Anterior cingulate cortex (tissue), 58 donors: ENCODE measurements around the gene CLASP1.
"Not testable (repeated sequence)": the region's sequence is repeated elsewhere in the genome, so short reads cannot be mapped to it uniquely, and the experiment has no call there.

Source experiments
- DNase-seq, 58 donors: peaks; one replicate each; lab custom pipeline; 2025; lab: John Stamatoyannopoulos, UW

The CLASP1 gene

GRCh38 chr2:121626777-121627524, 22.3 kb downstream of the CLASP1 start:
- DNase-seq: no peak

GRCh38 chr2:121625953-121626352, 23.3 kb downstream of the CLASP1 start:
- DNase-seq: no peak

- no peak for DNase-seq
Measured at GRCh38 chr2:121617042-121617599, 32.1 kb downstream of the CLASP1 start.

- DNase-seq: no peak
Measured at GRCh38 chr2:121613774-121614173, 35.5 kb downstream of the CLASP1 start.

- no peak for DNase-seq
Measured at GRCh38 chr2:121613152-121613551, 36.1 kb downstream of the CLASP1 start.

- DNase-seq: no peak
Measured at GRCh38 chr2:121611730-121612705, 37.2 kb downstream of the CLASP1 start.

GRCh38 chr2:121611048-121611649, 38.1 kb downstream of the CLASP1 start:
- DNase-seq: not testable (repeated sequence)

- DNase-seq: not testable (repeated sequence)
Measured at GRCh38 chr2:121610487-121610874, 38.8 kb downstream of the CLASP1 start.

- no peak for DNase-seq
Measured at GRCh38 chr2:121608967-121609366, 40.3 kb downstream of the CLASP1 start.

- DNase-seq: no peak
Measured at GRCh38 chr2:121608367-121608766, 40.9 kb downstream of the CLASP1 start.

- peak in 2 of 58 donors; percentile 4 to 14 for DNase-seq
Measured at GRCh38 chr2:121605820-121606733, 43.2 kb downstream of the CLASP1 start.

GRCh38 chr2:121603185-121603584, 46.1 kb downstream of the CLASP1 start:
- DNase-seq: no peak

- DNase-seq: no peak
Measured at GRCh38 chr2:121599963-121600651, 49.2 kb downstream of the CLASP1 start.

- DNase-seq: no peak
Measured at GRCh38 chr2:121598087-121598486, 51.2 kb downstream of the CLASP1 start.

- peak in 11 of 58 donors; percentile 3 to 34 (median 12) for DNase-seq
Measured at GRCh38 chr2:121596221-121597080, 52.8 kb downstream of the CLASP1 start.

- no peak for DNase-seq
Measured at GRCh38 chr2:121595012-121595891, 54.0 kb downstream of the CLASP1 start.

GRCh38 chr2:121591199-121591598, 58.1 kb downstream of the CLASP1 start:
- no peak for DNase-seq
